GM11168 (cell line): Measurements from ENCODE around the gene SRBD1.

Experiments
- in situ Hi-C: fragments of 300-500 bp; cut with MboI; formaldehyde crosslinking; loops from one replicate; pipeline ENCODE4 v1.12.0; 2022; ENCODE audit warnings: low sequenced_read_pairs; ENCODE audit not compliant: unreplicated experiment

Gene SRBD1, protein sequence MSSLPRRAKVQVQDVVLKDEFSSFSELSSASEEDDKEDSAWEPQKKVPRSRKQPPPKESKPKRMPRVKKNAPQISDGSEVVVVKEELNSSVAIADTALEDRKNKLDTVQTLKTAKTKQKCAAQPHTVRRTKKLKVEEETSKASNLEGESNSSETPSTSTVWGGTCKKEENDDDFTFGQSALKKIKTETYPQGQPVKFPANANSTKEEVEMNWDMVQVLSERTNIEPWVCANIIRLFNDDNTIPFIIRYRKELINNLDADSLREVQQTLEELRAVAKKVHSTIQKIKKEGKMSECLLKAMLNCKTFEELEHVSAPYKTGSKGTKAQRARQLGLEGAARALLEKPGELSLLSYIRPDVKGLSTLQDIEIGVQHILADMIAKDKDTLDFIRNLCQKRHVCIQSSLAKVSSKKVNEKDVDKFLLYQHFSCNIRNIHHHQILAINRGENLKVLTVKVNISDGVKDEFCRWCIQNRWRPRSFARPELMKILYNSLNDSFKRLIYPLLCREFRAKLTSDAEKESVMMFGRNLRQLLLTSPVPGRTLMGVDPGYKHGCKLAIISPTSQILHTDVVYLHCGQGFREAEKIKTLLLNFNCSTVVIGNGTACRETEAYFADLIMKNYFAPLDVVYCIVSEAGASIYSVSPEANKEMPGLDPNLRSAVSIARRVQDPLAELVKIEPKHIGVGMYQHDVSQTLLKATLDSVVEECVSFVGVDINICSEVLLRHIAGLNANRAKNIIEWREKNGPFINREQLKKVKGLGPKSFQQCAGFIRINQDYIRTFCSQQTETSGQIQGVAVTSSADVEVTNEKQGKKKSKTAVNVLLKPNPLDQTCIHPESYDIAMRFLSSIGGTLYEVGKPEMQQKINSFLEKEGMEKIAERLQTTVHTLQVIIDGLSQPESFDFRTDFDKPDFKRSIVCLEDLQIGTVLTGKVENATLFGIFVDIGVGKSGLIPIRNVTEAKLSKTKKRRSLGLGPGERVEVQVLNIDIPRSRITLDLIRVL

DNA sequence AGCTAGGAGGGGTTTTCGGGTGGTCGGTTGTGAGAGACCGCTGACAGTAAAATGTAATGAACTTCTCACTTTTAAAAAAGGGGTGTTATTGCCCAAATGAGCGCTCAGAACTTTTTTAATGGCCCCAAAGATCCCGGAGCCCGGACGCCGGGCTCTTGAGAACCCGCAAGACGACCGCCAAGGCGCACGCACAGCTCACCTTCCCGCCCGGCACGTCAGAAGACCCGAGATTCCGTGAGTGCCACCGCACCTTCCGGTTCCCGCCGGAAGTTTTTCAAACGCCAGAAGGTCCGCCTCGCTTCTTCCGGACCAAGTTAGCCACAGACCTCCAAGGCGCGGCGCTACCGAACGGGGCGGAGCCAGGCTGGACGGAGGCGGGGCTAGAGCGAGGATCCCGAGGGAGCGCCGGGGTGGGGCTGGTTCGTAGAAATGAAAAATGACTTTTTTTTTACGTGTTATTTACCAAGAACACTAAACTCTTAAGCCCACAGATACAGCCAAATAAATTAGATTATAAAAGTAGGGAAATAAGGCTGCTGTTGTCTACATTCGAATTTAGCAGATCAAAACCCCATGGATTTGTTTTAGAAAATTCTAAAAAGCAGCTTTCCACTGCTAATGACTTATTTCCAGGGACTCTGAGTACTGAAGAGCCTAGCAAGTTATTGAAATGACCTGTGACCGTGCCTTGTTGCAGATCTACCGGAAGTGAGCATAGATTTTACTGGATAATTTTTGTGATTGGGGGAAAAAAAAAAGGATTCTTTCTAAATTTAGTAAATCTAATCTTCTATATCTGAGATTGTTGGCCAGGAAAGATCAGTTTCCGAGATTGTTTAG is at the start of gene SRBD1:
TSS of gene SRBD1 (minus strand) at position 248 of the 840 bp plus-strand sequence. CDS start 5,826 bp downstream, outside the sequence.
- in situ Hi-C loops = no loop called here

DNA sequence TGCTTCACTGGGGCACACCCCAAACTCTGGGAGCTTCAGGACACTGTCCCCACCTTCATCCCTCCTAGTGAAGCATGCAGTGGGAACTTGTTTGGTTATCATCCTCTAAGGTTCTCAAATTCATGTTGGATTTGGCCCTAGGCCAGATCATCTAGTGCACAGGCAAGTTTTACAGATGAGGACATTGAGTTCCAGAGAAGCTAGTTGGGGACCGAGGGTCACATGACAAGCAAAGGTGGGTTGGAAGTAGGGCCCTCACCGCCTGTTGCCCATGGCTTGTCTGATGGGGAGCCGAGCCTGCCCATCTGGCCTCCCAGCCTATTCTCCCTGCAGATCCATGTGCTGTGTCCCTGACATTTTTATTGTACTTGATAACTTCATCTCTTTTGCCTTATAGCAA is 43.2 kb upstream of the SRBD1 start:
- in situ Hi-C loops = no loop called here

DNA sequence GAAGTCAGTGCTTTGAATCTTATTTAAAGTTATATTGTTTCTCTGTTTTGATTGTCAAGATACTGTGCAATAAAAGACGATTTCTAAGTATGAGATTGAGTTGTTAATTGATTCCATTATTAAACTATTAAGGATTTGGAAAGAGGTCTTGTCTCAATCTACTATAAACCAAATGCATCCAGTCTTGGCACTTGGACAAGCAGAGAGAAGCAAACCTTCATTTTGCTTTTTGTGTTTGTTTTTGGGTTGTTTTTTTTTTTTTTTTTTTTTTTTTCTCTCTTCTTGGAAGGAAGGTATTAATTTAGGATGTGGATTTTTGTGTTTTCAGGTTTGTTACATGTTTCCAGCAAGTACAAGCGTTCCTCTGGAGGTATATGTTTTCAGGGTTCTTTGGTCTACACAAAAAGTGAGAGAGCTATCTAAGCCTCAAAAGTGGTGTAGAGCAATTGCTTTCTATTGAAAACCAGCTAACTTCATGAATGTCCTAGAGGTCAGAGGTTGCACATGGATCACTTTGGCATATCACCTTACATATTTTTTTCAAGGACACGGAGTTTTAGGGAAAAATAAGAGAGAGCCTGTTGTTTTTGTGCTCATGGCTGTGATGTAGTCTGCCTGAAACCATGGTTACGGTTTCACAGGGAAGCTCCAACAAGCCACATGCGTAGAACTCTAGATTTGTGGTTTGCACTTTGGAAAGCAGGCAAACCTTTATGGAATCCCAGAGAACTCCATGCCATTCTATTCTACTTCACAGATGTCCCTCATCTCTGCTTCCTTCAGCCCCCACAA is 42.3 kb upstream of the SRBD1 start:
- in situ Hi-C loops = no loop called here

DNA sequence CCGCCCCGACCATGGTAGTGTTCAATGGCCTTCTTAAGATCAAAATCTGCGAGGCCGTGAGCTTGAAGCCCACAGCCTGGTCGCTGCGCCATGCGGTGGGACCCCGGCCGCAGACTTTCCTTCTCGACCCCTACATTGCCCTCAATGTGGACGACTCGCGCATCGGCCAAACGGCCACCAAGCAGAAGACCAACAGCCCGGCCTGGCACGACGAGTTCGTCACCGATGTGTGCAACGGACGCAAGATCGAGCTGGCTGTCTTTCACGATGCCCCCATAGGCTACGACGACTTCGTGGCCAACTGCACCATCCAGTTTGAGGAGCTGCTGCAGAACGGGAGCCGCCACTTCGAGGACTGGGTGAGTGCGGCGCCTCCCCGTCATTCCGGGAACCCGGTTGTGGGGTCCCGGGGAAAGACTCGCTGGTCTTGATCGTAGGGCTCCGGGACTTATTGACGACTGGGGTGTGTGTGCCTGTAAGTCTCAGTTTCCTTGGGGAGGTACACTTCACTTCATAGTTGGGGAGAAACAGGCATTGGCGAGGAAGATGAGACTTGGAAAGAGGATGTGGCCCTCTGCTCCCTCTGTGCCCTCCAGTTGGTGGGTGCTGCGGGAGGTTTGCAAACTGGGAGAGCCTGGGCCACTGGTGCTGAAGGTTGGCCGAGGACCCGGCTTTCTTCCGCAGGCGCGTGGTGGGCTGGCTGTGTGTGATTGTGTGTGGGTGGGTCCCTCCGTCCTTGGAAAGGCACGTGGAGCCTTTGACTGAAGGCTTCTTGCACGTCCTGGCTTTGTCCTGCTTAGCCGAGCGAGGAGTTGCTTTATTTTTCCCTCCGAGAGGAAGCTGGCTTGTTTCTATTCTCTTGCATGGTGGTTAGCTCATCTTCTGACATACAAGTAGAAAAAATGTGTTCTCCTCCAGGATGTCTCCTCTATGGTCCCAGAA is 41.3 kb upstream of the SRBD1 start:
- in situ Hi-C loops = no loop called here

DNA sequence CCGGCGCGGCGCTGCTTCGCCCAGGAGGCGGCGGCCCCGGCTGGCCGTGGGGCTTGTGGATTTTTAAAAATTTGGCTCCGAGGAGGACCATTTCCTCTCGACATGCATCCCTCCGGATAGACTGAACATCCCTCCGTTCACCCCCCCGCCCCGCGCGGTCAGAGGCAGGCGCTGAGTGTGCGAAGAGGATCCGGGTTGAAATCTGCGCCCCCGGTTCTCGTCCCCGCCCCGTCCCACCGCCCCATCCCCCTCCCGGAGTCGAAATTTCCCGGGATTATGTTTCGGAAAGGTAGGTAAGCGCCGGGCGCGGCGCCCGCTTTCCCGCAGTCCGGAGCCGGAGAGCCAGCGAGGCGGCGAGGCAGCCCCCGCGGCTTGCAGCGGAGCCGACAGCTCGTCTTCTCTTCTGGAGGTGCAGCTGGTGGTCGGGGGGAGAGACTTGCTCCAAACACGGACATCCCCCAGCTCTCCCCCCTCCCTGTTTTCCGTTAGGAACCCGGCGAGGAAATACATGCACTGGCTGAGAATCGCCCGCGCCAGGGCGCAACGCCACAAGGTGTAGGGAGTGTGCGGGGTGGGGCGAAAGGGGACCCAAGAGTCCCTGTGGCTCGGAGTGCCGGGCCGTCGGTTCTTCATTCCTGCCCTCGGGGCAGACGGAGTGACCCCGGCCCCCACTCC is 40.5 kb upstream of the SRBD1 start, which contains the start of gene PRKCE:
TSS of gene PRKCE (plus strand) at position 261 of the 675 bp plus-strand sequence.
- in situ Hi-C loops = no loop called here

DNA sequence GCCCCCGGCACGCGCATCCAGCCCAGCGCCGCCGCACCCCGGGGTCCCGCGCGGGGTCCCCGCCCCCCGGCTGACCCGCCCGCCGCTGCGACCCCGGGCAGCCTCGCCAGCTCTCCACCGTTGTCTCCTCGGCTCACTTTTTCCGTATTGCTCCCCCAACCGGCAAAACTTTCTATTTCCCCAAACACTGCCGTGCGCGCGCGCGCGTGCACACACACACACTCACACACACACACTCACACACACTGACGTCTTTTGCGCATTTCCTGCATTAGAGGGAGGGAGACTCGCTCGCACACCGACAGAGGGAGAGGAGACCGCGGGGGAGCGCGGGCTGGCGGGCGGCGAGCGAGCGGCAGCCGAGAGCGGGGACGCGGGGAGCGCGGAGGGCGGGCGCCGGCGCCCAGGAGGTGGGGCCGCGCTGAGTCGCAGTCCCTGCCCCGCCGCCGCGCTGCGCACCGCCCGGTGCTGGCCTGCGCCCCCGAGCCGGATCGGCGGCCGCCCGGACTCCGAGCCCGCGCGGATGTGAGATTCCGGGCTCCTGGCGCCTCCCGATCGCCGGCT is 39.9 kb upstream of the SRBD1 start:
- in situ Hi-C loops = no loop called here

DNA sequence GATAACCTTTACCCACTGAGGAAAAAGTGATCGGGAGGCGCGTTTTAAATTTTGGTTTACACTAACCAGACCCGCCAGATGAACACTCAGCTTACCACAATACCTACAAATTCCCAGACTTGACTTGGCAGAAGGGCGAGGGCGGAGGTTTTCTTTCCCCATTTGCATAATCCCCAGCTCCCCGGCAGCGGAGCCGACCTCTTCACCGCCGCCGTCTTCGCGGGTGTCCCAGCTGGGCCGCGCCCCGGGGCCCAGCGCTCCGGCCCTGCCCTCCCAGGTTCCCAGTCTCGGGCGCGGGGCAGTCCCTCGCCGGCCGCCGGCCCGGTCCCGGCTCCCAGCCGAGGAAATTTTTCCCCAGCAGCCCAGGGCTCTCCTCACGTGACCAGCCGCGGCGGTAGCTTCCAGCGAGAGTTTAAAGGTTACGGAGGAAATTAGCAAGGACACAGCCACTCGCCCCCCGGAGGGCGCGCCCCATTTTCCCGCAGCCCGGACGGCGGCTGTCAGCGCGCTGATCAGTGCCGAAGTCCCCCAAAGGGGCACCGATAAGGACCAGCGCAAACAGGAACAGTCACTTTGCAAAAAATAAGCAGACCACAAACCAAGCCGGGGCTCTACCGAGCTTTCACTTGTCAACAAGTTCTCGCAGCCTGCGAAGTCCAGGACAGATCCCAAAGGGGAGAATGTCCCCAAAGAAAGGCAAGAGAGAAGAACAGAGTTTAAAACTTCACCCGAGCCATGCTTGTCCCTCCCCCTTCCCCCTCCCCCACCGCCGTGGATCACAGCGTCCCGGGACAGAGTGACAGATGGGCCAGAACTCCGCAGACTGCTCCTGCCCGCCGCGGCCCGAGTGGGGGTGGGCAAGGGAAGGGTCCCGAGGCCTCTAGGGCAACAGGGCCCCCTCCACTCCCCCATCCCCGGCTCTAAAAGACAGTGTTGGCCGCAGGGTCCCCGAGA is 39.1 kb upstream of the SRBD1 start:
- in situ Hi-C loops = loop anchor here (5.0 to 10.0 kb wide), 2 partner anchors 125 to 292 kb away; no protein-coding TSS in a partner anchor

DNA sequence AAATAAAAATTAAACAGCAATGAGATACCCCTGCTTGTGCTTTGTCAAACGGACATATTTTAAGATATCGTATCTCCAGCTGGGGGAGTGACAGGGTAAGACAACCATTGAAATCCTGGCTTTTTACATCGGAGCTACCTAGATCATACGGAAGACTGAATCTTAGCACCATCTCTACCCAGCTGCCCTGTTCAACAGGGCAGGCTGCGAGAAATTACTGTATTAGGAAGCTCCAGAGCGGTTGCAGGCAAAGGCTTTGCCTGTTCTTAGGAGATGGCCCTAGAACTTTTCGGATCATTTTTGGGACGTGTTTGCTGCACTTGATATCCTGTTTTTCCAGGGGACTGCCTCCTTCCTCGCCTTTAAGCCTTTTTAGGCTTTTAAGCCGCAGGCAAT is 38.4 kb upstream of the SRBD1 start:
- in situ Hi-C loops = loop anchor here (5.0 to 10.0 kb wide), 2 partner anchors 125 to 293 kb away; no protein-coding TSS in a partner anchor

DNA sequence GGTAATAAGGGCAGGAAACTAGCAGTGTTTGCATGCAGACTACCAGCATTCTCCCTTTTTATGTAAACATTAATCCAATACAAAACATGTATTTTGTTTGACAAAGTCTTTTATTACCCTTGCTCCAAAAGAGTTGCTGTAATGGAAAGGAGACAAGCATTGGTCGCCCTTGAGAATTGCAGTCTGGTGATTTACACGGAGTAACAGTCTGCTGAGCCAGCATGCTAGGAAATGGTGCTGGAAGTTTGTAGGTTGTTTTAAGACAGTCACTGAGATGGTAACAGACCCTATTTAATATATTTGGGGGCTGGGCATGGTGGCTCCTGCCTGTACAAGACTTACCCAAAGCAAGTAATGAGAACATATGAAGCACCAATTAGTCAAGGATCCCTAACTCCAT is 37.6 kb upstream of the SRBD1 start:
- in situ Hi-C loops = loop anchor here (5.0 to 10.0 kb wide), 2 partner anchors 126 to 294 kb away; no protein-coding TSS in a partner anchor

DNA sequence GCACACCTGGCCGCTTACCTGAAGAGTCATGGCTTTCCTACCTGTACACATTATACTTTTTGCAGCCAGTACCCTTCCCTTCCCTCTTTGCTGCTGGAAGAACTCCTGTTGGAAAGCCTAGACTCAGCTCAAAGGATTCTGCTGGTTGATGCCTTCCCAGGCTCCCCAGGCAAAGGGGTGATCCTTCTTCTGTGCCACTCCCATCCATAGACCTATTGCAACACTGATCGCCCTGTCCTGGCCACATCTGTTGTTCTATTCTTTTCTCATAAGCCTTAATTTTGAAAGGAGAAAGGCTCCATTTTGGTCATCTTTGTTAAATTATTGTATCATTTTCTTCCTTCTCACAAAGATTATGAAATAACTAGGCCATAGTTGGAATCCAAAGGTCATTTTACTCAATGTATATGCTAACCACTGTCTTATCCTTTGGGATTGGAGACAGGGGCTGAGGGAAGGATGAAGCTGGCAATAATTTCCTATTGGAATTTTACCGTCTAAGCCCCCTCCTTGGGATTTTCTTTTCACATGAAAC is 37.0 kb upstream of the SRBD1 start:
- in situ Hi-C loops = loop anchor here (5.0 to 10.0 kb wide), 2 partner anchors 127 to 294 kb away; no protein-coding TSS in a partner anchor

DNA sequence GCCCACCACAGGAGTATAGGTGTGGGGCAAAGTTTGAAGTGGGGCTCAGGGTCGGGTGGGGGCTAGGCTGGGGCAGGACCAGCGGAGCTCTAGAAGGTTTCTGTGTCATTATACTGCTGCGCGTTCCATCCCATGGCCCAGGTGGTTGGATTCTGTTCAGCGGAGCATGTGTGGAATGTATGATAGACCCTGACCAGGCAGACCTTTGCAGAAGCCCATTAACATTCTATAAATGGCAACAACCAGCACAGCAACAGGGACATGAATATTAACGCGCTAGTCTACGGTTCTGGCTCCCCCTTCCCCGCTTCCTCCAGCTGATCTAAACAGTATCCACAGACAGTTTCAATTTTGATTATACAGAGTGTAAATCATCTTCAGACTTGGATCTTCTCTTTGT is 36.3 kb upstream of the SRBD1 start:
- in situ Hi-C loops = loop anchor here (5.0 to 10.0 kb wide), 2 partner anchors 127 to 295 kb away; no protein-coding TSS in a partner anchor

DNA sequence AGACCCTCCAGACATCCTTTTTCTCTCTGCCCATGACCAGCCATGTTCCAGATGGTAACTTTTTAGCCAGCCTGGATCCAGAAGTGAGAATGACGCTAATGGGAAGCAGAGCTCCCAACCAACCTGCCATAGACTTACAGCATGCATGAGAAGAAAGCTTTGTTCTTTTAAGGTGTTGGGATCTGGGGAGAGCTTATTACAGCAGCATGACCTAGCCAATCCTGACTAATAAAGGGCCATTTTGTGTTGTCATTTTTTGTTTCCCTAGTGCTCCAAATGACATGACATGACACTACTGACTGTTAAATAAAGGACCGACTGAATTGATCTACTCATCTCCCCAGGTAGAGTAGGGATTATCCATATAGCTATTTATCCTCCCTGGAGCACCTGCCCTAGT is 35.2 kb upstream of the SRBD1 start:
- in situ Hi-C loops = loop anchor here (5.0 to 10.0 kb wide), 2 partner anchors 129 to 296 kb away; no protein-coding TSS in a partner anchor

DNA sequence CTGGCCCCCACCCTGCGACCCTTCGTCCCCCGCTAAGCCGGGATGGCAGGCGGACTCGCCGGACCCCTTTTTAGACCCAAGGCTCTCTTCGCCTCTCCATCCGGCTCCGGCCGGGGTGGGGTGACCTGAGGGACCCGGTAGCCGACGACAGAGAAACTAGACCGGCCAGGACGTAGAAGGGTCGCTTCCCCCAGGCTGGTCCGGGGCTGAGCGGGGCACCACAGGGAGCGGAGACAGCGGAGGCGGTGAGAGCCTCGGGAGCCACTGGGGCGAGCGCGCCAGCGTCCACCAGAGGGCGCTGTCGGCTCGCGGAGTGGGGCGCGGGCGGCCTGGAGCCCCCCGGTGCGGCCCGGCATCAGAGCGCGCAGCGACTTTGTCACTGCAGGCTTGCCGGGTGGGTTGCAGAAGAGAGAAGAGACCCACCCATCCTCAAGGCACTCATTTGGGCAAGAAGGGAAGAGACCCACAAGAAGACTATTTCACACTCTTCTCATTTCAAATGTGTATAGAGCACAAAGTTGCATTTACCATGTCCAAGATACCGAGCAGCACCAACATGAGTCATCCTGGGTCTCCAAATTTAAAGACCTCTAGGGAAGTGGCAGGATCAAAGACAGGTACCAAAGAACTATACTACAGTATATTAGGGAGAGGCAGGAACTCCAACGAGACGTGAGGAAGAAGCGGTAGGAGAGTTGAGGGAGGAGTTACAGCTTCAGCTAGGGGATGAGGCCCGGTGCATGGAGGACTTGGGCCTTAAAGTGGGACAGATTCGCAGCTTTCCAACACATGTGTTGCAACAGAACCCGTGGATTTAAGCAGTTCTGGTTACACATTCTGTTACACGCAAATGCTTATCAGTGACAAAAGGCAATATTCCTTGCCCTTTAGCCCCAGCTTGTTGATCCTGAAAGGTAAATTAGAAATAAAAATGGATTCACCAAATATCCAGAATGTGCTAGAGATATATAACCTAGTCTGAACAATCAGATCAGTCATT is 32.8 kb upstream of the SRBD1 start:
- in situ Hi-C loops = loop anchor here (10.0 kb wide), 1 partner anchor 131 kb away; no protein-coding TSS in a partner anchor

DNA sequence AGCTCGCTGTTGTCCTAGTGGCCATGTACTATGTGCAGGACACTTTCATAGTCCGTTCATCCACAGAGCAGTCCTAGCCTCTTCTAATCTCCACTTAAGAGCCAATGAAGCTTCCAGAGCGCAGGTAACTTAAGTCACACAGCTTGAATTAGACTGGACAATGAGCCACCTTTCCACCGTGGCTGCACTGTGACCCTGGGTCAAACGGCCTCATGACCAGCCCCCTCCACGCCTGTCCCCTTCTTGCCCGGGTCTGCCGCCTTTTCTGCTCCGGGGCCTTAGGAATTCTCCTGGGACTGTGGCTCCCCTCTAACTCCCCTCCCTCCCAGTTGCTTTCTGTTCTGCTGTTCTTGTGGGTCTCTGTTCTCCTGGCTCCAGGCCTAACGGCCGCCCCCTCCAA is 32.0 kb upstream of the SRBD1 start:
- in situ Hi-C loops = loop anchor here (10.0 kb wide), 1 partner anchor 132 kb away; no protein-coding TSS in a partner anchor
